Measurements from ENCODE around the gene HASPIN. TPM values are rescaled to one million over a fixed set of nuclear protein-coding genes. Genes with fewer than 3 reads are reported as not detected.

The HASPIN gene
- total and polyA plus RNA-seq, 9 of the 15 experiments (the other 6 are each of a cell fraction or from before 2014, with no cell fraction given), result 0.81 to 13.5 (median 9.9) TPM

DNA sequence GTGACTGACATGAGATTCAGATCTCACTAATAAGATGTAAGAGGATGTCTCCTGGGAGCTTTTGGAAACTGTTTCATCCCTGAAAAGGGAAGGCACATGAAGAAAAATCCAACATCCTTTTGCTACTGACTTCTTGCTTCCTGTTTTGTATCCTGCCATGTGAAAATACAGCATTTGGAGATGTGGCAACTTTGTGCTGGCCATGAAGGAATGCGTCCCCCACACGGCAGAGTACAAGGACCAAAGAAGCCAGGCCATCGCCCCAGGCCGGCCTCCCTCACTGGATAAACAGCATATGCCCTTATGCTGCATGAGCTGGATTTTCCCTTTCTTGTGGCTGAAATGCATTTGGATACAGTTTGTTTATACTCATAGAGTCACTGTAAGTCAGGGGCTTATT is 5.5 kb upstream of the HASPIN start:
- no peak overlapping the region for H3K4me2 ChIP-seq (ENCODE audit: insufficient read depth, low read length)
- peaks cover 9% of the 10 kb centered on the region for H3K79me2 ChIP-seq (ENCODE audit: control insufficient read depth, insufficient read depth, low read length)
- ATAC-seq, result no peak
- H3K9me1 ChIP-seq (ENCODE audit: control insufficient read depth, insufficient read depth, low read length), result no peaks in the 10 kb centered on the region
- FAIRE-seq, result no peak
- CTCF ChIA-PET (ENCODE audit: low intra/inter-chr PET ratio), result no interaction called here
- no peak overlapping the region for H2AFZ ChIP-seq (ENCODE audit: low read depth, low read length)
- H3K9ac ChIP-seq (ENCODE audit: insufficient read depth in 1 of 2, low read depth in 2 of 2, low read length in 2 of 2), result no peak overlapping the region
- peaks cover 4 to 10% of the 10 kb centered on the region in 2 experiments for H3K4me1 ChIP-seq (replicated peaks in 1 of 2; ENCODE audit: control insufficient read depth in 2 of 2, insufficient read depth in 2 of 2, low read length in 2 of 2)
- 94% methylated on average over 4 of the region's 4 CpGs for WGBS (ENCODE audit: insufficient coverage, low coverage, missing lambda C conversion rate)
- no peak for DNase-seq (ENCODE audit: extremely low read depth in 1 of 4, low spot score in 3 of 4)
- in situ Hi-C loops (cut with MboI) (no loop called here), intact Hi-C loops (cut with micrococcal nuclease) (no loop called here)
- H3K4me3 ChIP-seq, result no peak overlapping the region
- H3K27me3 ChIP-seq (ENCODE audit: control insufficient read depth in 2 of 2, insufficient read depth in 2 of 2, low read length in 2 of 2), result no peaks in the 10 kb centered on the region
- BruUV-seq (replicated peaks), result no TSS peak
- H3K27ac ChIP-seq (ENCODE audit: extremely low read depth, low read depth, low read length), result no peak overlapping the region
- no peaks in the 10 kb centered on the region for H3K9me3 ChIP-seq (replicated peaks; ENCODE audit: control insufficient read depth, insufficient read depth, low read depth, low read length)
- H3K36me3 ChIP-seq (ENCODE audit: control insufficient read depth, insufficient read depth, low read length), result peaks cover 51% of the 10 kb centered on the region; the same call in 2 of the 3 replicates
- TF ChIP-seq LCOR (CRISPR knock-in tag; IDR thresholded peaks at IDR 0.05) (no peak), ZNF274 (IDR thresholded peaks at IDR 0.05; ENCODE audit: borderline replicate concordance, low read depth, low read length) (no peak), NUFIP1 (IDR thresholded peaks at IDR 0.05; ENCODE audit: partially characterized antibody) (no peak), MECOM (CRISPR knock-in tag; IDR thresholded peaks at IDR 0.05) (no peak), RFX1 (IDR thresholded peaks at IDR 0.05) (no peak), SNIP1 (IDR thresholded peaks at IDR 0.05; ENCODE audit: low read depth) (no peak), ZBTB7A (IDR thresholded peaks at IDR 0.05; ENCODE audit: borderline replicate concordance, control insufficient read depth, low read depth, low read length) (no peak), ATF2 (CRISPR knock-in tag; IDR thresholded peaks at IDR 0.05) (no peak), ZBTB8A (IDR thresholded peaks at IDR 0.05; ENCODE audit: partially characterized antibody) (no peak), ZNF165 (CRISPR knock-in tag; IDR thresholded peaks at IDR 0.05; ENCODE audit: borderline replicate concordance) (no peak), ZNF695 (CRISPR knock-in tag; IDR thresholded peaks at IDR 0.05) (no peak)
- TF ChIP-seq, protein P1, sequence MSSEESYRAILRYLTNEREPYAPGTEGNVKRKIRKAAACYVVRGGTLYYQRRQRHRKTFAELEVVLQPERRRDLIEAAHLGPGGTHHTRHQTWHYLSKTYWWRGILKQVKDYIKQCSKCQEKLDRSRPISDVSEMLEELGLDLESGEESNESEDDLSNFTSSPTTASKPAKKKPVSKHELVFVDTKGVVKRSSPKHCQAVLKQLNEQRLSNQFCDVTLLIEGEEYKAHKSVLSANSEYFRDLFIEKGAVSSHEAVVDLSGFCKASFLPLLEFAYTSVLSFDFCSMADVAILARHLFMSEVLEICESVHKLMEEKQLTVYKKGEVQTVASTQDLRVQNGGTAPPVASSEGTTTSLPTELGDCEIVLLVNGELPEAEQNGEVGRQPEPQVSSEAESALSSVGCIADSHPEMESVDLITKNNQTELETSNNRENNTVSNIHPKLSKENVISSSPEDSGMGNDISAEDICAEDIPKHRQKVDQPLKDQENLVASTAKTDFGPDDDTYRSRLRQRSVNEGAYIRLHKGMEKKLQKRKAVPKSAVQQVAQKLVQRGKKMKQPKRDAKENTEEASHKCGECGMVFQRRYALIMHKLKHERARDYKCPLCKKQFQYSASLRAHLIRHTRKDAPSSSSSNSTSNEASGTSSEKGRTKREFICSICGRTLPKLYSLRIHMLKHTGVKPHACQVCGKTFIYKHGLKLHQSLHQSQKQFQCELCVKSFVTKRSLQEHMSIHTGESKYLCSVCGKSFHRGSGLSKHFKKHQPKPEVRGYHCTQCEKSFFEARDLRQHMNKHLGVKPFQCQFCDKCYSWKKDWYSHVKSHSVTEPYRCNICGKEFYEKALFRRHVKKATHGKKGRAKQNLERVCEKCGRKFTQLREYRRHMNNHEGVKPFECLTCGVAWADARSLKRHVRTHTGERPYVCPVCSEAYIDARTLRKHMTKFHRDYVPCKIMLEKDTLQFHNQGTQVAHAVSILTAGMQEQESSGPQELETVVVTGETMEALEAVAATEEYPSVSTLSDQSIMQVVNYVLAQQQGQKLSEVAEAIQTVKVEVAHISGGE (CRISPR knock-in tag; IDR thresholded peaks at IDR 0.05), result no peak
- H4K20me1 ChIP-seq (replicated peaks; ENCODE audit: control insufficient read depth, insufficient read depth, low read length), result no peaks in the 10 kb centered on the region
- POLR2A ChIA-PET, result interaction anchor here (0.7 to 1.1 kb wide), 2 partner anchors 9 to 526 kb away, joined by 3 read pairs; no protein-coding TSS in a partner anchor
